Caki2 (cell line): ENCODE measurements around the gene CFP. TPM values are rescaled to one million over a fixed set of nuclear protein-coding genes. Genes with fewer than 3 reads are reported as not detected.

Experiments used
- DNase-seq: peaks from one replicate; pipeline ENCODE4 v3.0.0-alpha.2; 2015; ENCODE audit warnings: low read depth
- in situ Hi-C: cut with HindIII; loops from 2 replicates; pipeline ENCODE4 v1.10.0; 2016; ENCODE audit warnings: low sequenced_read_pairs, low pct_unique_long_range_greater_than_20kb, mixed read lengths
- total RNA-seq: library from RNA; depleted of rRNA; stranded (reverse); fragments of >200 nt; shearing (Covaris generic); gene quantifications from 2 replicates; pipeline ENCODE4 v1.2.3, GENCODE V29; 2014; ENCODE audit warnings: low replicate concordance

Gene CFP
- total RNA-seq, 1 experiment from 2014 or later = not detected

DNA sequence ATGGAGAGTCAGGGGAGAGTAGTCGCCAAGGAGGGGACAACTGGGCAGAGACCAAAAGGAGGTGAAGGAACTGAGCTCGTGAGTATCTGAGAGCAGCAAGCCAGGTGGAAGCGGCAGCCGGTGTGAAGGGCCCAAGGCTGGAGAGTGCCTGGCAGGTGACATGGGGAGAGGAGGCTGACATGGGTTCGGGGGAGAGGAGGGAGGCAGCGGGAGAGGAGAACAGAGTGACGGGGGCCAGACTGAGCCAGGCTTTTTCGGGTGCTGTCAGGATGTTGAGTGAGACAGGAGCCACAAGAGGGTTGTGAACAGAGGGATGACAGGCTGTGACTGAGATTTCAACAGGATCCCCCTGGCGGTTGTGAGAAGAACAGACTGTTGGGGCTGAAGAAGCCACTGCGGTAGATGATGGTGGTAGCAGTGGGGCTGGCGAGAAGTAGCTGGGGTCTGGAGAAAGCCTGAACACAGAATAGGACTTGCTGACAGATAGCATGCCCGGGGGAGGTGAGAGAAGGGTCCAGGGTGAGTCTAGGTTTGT, 14.9 kb upstream of the CFP start:
- DNase-seq = no peak
- in situ Hi-C loops = no loop called here

DNA sequence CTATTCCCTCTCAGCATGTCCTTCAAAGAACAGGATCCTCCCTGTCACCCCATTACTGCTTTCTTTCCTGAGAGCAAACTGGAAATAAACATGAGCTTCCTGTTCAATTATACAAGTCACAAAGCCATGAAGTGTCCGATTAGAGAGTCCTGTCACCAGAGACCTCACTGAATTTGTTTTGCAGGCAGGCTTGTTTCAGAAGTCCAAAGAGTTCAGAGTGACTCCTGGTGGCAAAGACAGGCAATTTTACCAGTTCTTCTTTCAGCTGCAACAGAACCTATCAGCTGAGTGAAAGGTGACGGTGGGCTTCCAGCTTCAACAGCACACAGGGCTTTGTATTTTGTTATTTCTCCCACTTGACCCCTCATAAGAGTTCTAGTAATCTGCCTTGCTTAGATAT, 14.2 kb upstream of the CFP start:
- no peak for DNase-seq
- in situ Hi-C loops = no loop called here

DNA sequence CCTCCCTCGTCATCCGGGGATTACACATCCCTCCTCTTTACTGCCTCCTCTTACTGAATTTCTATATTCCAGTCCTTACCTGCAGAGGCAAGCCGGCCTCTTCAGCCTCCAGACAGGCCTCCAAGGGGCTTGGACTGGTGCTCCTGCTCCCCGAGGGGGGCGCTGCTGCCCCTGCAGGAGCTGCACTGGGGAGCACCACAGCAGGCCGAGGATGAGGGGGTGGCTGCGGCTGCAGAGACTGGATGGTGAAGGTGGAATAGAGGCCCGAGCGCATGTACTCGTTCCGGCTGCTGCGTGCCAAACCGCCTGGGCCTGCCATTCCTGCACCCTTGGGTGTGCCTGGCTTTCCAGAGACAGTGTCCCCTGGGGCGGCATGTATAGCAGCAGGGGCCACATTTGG, 9.1 kb upstream of the CFP start:
- in situ Hi-C loops = no loop called here
- DNase-seq = no peak

DNA sequence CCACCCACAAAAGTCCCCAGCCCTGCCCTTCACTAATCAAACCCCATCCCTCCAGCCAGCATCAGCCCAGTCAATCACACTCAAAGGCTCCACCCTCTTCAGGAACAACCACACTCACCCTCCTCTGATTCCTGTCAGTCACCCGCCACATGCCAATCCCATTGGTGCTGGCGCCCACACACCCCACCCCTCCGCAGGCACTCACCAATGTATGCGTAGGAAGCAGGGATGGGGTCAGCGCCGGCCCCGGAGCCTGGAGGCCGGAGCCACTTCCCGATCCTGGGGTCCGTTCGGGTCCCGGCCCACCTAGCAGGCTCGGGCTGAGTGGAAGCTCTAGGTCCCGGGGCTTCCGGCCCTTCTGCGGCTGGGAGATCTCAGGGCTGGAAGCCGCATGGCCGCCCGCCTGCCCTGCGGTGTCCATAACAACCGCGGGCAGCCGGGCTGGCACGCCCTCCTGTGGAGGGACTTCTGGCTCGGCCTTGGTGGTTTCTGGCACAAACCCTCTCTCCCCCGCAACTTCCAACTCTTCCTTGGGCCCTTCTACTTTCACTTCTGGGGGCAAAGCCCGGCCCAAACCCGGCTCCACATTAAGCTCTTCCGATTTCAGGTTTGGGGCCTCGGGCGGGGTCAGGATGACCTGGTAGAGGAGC, 7.9 kb upstream of the CFP start:
- in situ Hi-C loops = no loop called here

DNA sequence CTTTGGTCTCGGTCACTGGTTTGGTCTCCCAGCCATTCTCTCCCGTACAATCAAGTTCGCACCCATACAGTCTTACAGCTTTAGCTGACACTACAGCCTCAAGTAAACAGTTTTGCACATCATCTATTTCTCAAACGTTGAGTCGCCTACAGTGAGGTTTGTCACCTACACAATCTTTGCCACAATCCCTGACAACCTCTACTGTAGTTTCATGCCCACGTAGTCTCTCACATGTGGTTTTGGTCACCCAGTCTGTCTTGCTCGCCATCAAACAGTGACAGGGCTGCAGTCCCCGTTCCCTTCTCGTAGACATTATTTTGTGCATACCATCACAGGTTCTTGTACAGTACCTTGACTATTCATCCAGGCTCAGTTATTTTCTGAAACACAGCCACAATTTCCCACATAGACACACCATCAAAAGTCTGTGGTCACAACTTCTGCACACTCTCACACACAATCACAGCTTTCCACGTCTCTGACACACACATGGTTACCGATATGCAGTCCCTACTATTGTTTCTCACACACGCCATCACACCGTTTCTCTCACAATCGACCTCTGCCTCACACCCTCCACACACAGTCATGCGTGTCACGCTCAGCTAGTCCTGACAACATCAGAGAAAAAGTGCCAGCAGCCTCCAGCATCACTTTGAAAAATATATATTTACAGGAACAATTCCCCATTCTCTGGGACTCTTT, 5.3 kb upstream of the CFP start:
- no peak for DNase-seq
- in situ Hi-C loops = no loop called here

More for the DNA sequence above, 7.9 kb upstream of the CFP start:
- no peak for DNase-seq

DNA sequence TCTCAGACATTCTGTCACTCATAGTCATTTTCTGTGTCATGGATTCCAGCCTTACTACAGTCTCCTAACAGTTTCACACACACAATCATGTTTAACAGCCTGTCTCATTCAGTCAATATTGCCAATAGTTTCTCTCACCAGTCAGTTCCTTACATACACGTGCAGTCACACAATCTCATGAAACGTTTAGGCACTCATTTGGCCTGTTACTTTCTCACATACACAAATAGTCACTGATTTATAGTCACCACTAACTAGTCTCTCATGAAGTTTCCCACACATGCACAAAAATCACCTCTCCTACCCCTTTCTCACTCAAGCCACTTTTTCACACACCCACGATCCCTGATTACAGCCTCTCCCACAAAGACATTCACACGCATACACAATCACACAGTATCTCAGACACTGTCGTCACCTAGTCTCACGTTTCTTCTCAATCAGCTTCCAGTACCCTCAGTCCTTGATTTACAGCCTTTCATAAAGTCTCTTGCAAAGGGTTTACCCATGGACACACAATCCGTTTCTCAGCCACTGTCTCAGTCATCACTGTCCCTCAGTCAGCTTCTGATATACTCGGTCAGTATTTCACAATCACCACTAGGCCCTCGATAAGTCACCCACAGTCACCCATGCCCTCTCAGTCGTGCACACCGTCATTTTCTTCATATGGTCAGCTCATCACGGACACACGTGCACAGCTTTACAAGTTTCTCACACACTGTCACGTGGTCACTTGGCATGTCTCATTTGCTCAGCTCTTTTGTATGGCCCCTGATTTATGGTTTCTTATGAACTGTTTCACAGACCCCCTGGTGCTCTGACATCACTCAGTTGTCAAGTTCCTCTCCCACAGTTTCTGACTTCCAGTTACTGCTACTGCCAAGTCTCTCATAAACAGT, 4.2 kb upstream of the CFP start:
- no peak for DNase-seq
- in situ Hi-C loops = no loop called here

DNA sequence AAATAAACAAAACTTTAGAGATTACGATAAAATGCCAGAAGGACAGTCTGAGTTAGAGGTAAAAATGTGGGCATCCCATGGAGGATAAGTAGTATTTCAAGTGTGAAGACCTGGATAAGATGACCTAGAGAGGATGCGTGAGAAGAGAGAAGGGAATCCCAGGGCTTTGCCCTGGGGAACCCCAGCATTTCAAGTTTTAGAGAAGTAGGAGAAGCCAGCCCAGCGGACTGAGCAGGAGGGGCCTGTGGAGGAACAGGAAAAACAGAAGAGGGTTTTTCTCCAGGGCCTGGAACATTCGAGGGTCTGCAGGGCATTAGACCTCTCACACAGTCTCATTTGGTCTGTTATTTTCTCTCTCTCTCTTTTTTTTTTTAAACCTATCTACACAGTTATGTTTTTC, 2.9 kb upstream of the CFP start:
- no peak for DNase-seq
- in situ Hi-C loops = no loop called here

DNA sequence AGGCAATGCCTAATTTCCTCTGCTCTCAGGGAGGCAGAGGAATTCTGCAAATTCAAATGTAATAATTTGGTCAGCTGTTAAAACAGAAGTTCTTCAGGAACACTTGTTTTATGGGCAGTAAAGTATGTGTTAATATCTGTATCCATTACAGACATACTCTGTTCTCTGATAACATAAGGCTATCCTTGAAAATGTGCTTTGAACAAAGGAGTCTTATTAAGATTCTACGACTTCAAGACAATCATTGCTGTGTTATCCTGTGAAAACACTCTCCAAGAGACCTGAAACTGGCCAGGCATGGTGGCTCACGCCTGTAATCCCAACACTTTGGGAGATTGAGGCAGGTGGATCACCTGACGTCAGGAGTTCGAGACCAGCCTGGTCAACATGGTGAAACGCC, 1.9 kb upstream of the CFP start:
- no peak for DNase-seq
- in situ Hi-C loops = no loop called here

DNA sequence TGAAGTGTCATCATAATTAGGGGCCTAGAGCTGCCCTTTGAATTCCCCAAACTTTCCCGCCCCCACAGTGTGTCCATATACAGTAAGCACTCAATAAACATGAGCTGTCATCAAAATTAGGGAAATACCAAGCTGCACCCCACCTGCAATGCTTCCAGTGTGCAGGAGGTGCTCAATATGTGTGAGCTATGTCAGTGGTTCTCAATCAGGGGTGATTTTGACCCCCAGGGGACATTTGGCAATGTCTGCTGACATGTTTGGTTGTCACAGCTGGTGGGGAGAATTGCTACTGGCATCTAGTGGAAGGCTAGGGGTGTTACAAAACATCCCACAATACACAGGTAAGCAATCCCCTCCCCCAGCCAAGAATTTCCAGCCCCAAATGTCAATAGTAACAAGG, 748 bp downstream of the CFP start:
- in situ Hi-C loops = no loop called here
- DNase-seq = no peak

DNA sequence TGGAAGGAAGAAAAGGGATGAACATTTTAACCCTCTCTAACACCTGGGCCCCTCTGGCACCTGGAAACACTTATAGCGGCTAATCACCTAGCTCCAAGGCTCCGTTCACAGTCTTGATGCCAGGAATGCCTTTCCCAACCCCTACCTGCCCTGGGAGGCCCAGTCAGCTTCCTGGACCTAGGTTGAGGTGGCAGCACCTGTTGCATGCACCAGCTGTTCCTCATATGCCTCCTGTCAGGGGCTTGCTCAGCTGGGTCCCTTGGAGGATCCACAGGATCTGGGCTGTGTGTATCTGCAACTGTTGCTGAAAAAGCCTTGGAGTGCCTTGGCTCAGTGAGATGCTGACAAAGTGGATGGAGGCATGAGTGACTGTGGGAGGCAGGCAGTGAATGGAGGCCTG, 4.4 kb downstream of the CFP start:
- DNase-seq = no peak
- in situ Hi-C loops = no loop called here

DNA sequence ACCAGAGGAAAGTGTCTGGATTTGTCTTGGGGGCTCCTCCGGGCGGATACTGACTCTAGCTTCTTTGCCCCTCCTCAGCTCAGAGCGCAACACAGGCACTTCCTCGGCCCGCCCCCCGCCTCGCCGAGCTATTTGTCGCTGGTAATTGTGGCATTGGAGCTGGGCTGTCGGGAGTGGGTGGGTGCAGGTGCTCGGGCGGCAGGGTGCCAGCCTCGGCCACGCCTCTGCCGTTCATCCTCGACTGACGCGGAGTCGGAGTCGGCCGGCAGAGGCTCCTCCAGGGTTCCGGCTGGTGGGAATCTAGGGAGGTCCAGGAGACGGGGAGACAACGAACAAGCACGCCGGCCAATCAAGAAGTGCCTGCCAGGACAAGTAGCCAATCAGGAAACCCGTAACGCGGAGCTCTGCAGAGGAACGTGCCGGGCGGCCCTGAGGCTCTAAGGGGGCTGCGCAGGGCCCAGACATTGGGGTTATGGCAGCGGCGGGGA, 6.1 kb downstream of the CFP start:
- in situ Hi-C loops = no loop called here
- DNase-seq = peak; percentile 73

DNA sequence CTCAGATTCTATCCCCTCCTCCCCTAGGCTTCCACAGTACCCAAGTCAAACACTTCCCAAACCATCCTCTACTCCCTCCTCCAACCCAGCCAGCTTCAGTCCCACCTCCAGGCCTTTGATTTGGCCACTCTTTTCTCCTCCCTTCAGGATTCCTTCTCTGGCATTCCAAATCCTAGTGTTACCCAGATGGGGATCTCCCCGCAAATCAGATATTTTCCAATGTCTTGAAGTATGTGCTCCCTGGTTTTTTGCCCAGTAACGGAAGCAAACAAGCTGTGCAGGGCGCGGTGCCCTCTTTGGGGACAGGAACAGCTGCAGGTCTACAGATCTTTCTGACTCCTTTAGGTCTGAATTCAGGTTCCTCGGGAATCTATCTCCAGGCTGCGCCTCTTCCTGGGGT, 7.9 kb downstream of the CFP start:
- in situ Hi-C loops = no loop called here

DNA sequence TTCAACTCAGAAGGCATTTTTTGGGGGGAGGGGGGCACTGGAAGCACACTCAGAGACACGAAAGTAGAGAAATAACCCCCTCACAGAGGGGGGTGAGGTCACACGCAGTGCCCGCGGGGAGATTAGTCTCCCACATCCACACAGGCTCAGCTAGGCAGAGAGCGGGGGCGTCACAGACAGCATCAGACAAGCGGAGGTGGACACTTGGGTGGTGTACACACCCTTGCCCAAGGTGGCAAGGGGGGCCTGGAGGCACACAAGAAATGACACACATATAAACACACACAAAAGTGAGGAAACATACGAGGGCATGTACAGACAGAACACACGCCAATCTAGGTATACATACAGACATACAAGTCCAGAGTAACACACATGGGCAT, 9.4 kb downstream of the CFP start:
- DNase-seq = no peak
- in situ Hi-C loops = no loop called here

More for the DNA sequence above, 7.9 kb downstream of the CFP start:
- DNase-seq = no peak

DNA sequence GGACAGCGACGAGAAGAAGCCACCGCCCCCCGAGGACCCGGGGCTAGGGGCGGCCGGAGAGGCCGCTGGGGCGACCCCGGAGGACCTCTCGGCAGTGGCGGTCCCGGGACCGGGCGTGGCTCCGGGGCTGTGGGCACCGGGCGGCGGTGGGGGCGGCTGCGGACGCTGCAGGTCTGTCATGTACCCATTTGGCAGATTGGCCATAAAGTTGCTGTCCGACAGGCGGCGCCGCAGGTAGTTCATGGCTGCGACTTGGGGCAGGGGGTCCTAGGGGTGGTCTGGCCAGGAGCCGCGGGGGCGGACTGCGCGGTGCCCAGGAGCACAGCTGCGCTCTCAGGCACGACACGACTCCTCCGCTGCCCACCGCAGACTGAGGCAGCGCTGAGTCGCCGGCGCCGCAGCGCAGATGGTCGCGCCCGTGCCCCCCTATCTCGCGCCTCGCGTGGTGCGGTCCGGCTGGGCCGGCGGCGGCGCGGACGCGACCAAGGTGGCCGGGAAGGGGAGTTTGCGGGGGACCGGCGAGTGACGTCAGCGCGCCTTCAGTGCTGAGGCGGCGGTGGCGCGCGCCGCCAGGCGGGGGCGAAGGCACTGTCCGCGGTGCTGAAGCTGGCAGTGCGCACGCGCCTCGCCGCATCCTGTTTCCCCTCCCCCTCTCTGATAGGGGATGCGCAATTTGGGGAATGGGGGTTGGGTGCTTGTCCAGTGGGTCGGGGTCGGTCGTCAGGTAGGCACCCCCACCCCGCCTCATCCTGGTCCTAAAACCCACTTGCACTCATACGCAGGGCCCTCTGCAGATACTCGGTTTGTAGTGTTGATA, 10.0 kb downstream of the CFP start, which contains the start of gene SYN1:
Gene SYN1, minus strand, starts transcription at position 372 of the 817 bp plus-strand sequence. Its CDS starts 129 bp downstream, at position 243.
- in situ Hi-C loops = no loop called here
- DNase-seq = peak; percentile 72

DNA sequence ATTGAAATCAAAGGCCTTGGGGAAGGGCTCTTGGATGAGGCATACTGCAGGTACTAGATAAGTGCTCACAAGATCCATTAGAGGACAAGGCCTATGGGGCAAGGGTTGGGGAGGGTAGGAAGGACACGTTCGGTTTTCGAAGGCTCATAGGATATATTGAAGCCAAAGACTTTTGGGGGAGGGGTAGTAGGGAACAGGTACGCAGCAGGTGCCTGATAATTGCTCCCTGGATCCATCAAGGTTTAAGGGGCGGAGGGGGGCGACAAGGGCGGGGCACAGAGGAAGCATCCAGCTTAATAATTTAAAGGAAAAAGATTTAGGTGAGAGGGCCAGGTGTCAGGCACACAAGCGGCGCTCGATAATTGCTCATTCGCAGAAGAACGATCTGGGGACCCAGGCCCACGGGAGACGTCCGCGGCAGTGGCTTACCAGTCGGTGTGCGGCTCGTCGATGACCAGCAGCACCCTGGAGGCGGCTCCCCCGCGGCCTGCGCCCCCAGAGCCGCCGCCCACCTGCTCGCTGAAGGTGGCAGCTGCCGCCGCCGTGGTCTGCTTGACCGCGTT, 10.7 kb downstream of the CFP start:
- DNase-seq = no peak
- in situ Hi-C loops = no loop called here

DNA sequence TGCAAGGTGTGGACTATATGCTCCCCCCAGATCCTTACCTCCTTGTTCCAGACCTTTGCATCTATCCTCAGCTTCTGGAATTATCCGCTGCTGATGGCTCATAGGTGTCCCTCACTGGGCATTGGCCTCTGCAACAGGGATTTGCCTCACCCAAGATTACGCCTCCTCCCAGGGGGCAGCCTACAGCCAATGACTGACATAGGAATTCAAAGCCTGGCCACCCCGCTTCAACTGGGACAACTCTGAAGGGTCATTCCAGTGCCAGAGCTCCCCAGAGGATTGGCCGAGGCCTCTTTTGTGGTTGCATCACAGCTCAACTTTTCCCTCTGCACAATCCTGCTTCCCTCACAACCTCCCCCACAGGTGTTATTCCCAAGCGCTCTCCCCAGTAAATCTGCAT, 15.1 kb downstream of the CFP start:
- DNase-seq = no peak
- in situ Hi-C loops = no loop called here

DNA sequence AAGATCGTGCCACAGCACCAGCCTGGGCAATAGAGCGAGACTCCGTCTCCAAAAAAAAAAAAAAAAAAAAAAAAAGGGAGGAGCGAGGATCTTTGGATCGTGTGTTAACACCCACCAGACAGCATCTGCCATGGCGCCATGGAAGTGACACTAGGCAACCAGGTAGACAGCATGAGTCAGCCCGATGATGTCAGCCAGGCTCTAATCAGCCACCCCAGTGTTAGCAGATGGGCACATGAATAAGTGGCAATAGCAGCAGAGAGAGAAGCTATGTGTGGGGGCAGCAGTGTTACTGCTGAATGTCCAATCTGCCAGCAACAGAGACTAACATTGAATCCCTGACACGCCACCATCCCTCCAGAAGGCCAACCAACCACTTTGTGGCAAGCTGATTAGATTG, 16.6 kb downstream of the CFP start:
- in situ Hi-C loops = no loop called here
- DNase-seq = no peak

DNA sequence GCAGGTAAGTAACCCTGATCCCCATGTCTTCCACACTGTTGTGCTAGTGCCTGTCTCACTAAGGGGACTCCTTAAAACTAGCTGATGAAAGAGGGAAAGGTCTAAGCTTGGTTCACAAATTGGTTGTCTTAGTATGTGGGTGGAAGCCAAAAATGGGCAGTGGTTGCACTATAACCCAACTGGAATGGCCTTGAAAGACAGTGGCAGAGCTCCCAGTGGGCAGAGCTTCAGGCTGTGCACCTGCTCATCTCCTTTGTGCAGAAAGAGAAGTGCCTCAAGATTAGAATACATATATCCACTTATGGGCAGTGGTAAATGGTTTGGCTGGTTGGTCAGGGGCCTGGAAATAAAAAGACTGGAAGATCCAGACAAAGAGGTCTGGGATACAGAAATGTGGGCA, 17.3 kb downstream of the CFP start:
- in situ Hi-C loops = no loop called here
- DNase-seq = no peak
